Tibial nerve (tissue), 4 donors: Measurements from ENCODE around the gene DESI2. TPM values are rescaled to one million over a fixed set of nuclear protein-coding genes. Genes with fewer than 3 reads are reported as not detected.
A peak's percentile ranks its signal among the peaks of the same experiment; 100 is the strongest.

Experiments
- DNase-seq, 2 donors: peaks; one replicate each; pipeline ENCODE4 v3.0.0-alpha.2; 2019; ENCODE audit warnings: low spot score in 2 of 2
- H3K27ac ChIP-seq, 4 donors: fragments of 200-600 bp; sonication (generic) in 3 of 4; one replicate each; pipeline ENCODE4 v1.5.1; 2017 to 2019; ENCODE audit warnings: mild to moderate bottlenecking in 1 of 4
- H3K27me3 ChIP-seq, 2 donors: fragments of 200-600 bp; sonication (generic) in 1 of 2; one replicate each; pipeline versions ENCODE4 v1.5.1 to v1.6.0; 2017 to 2019
- H3K36me3 ChIP-seq, 3 donors: fragments of 200-600 bp; sonication (generic); one replicate each; pipeline ENCODE4 v1.5.1; 2018 to 2019
- H3K4me1 ChIP-seq, 4 donors: fragments of 200-600 bp; sonication (generic) in 3 of 4; one replicate each; pipeline ENCODE4 v1.5.1; 2017 to 2019
- H3K4me3 ChIP-seq, 4 donors: fragments of 200-600 bp; sonication (generic) in 3 of 4; one replicate each; pipeline ENCODE4 v1.5.1; 2017 to 2019; ENCODE audit warnings: mild to moderate bottlenecking in 1 of 4, moderate library complexity in 1 of 4
- H3K9me3 ChIP-seq, 4 donors: fragments of 200-600 bp; sonication (generic) in 3 of 4; one replicate each; pipeline ENCODE4 v1.5.1; 2017 to 2019
- EP300 ChIP-seq, 2 donors: sonication (generic); formaldehyde crosslinking; IDR thresholded peaks; one replicate each; pipeline ENCODE4 v1.6.1; 2017; ENCODE audit warnings: antibody characterized with exemption in 2 of 2, mild to moderate bottlenecking in 1 of 2
- POLR2A ChIP-seq, 2 donors: fragments of 450-650 bp; IDR thresholded peaks; one replicate each; pipeline ENCODE4 v1.6.1; 2017; ENCODE audit warnings: antibody characterized with exemption in 2 of 2, mild to moderate bottlenecking in 2 of 2, moderate library complexity in 2 of 2
- WGBS, 2 donors: methylation state at CpG; one replicate each; pipeline ENCODE4 v1.1.5; 2018; 5-methylcytosine and 5-hydroxymethylcytosine counted together
- total RNA-seq, 4 donors: library from RNA; depleted of rRNA; stranded (reverse); fragments of >200 nt; gene quantifications; one replicate each; pipeline ENCODE4 v1.1.0, GENCODE V29; 2016
- TF ChIP-seq, protein P1 (sequence below), 5 experiments: fragments of 200-600 bp in 3 of 5; fragments of 450-650 bp in 2 of 5; sonication (generic) in 3 of 5; IDR thresholded peaks; one replicate each; pipeline ENCODE4 v1.5.1; 2016 to 2019; ENCODE audit warnings: antibody characterized with exemption in 5 of 5, mild to moderate bottlenecking in 3 of 5, moderate library complexity in 2 of 5

Gene DESI2
- total RNA-seq, 4 donors from 2014 or later, result 18.8 to 25.5 (median 23.1) TPM

DNA sequence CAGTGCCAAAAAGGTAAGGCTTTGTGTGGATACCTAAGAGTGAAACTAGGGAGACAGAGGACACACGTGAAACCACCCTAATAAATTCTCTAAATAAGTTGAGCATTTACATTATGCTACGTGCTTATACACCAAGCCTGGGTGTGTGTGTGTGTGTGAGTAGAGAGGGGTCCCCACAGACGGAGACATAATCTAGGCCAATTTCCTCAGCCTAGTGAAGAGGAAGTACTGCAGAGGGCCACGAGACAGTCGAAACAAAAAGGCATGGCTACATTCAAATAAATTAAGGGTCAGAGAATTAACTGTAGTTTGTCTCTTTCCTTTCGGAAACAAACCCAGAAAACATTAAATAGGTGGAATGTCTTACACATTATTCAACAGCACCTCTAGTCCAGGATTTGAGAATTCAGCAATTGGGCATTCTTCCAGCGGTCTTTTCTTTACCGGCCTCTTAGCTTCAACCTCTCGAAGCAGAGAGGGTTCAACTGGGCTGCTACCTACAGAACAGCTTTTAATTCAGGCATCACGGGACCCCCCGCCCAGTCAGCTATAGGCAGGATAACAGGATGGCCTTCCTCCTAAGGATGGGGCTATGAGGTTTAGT is 75.0 kb downstream of the DESI2 start:
- TF ChIP-seq EP300 (IDR thresholded peaks at IDR 0.05), result no peak
- TF ChIP-seq, protein P1, sequence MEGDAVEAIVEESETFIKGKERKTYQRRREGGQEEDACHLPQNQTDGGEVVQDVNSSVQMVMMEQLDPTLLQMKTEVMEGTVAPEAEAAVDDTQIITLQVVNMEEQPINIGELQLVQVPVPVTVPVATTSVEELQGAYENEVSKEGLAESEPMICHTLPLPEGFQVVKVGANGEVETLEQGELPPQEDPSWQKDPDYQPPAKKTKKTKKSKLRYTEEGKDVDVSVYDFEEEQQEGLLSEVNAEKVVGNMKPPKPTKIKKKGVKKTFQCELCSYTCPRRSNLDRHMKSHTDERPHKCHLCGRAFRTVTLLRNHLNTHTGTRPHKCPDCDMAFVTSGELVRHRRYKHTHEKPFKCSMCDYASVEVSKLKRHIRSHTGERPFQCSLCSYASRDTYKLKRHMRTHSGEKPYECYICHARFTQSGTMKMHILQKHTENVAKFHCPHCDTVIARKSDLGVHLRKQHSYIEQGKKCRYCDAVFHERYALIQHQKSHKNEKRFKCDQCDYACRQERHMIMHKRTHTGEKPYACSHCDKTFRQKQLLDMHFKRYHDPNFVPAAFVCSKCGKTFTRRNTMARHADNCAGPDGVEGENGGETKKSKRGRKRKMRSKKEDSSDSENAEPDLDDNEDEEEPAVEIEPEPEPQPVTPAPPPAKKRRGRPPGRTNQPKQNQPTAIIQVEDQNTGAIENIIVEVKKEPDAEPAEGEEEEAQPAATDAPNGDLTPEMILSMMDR (IDR thresholded peaks at IDR 0.05), result no peak
- TF ChIP-seq POLR2A (IDR thresholded peaks at IDR 0.05), result no peak
- Histone ChIP-seq H3K9me3 (no peaks in the 10 kb centered on the region), H3K27me3 (no peaks in the 10 kb centered on the region), H3K4me1 (peaks cover 0 to 8% (median 2%) of the 10 kb centered on the region in 4 donors), H3K4me3 (no peak overlapping the region), H3K36me3 (no peaks in the 10 kb centered on the region), H3K27ac (no peak overlapping the region)
- WGBS, 2 donors, result 83 to 88% methylated on average over 11 of the region's 11 CpGs
- no peak for DNase-seq

DNA sequence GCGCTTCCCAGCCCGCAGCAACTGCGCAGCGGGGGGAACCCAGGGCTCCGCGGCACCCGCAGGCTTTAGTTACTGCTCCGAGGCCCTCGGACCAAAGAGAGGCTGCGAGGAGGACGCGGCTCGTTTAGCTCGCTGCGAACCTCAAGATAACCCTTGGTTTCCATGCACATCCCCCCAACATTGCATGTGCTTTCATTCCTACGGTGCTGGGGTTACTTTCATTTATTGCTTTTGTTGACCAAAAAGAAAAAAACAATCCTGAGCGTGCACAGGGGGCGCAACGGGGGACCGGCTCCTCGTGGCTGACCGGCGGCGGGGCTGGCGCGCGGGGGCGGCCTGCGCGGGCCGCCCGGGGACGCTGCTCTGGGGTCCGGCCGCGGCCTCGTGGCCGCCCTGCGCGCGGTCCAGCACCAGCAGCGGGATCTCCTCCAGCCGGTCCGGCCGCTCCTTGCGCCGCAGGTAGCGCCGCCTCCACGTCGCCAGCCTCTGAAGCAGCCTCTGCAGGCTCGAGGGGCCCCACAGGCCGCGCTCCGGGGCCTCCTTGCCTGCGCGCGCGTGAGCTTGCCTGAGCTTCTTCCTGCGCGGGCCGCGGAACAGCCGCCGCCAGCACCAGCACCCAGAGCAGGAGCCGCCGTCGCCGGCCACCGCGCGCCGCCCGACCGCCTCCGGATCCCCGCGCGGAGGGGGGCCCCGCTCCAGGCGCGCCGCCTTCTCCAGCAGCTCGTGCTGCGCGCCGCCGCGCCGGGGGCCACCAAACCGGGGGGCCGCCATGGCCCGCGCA is 77.4 kb downstream of the DESI2 start:
- no peak for TF ChIP-seq POLR2A (IDR thresholded peaks at IDR 0.05)
- TF ChIP-seq, protein P1 (IDR thresholded peaks at IDR 0.05), result peak in 1 of 5 experiments; percentile 11
- no peak for TF ChIP-seq EP300 (IDR thresholded peaks at IDR 0.05)
- DNase-seq, result no peak

DNA sequence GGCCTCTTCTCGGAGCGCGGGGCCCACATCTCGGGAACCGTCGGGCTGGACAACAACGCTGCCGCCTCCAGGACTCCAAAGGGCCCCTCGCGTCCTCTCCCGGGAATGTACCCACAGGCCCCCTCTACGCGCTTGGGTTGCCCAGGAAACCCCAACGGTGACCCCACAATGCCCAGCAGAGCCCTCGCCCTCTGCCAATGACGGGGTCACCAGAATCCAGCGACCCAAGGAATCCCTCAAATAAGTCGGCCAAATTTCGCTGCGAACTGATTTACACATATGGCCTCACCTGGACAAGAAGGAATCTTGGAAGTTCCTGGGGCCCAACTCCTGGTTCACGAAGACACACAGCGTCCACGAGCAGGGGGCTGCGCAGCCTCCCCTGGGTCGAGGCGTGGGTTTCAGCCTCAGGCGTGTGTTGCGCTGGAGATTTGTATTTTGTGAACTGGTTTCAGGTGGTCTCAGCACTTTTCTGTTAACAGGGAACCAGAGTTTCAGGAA is 78.1 kb downstream of the DESI2 start:
- 45 to 64% methylated on average over 19 to 28 of the region's 28 CpGs for WGBS, 2 donors
- H3K4me1 ChIP-seq, result peaks cover 0 to 8% (median 2%) of the 10 kb centered on the region in 4 donors

More for the DNA sequence above, 77.4 kb downstream of the DESI2 start:
- H3K36me3 ChIP-seq, result no peaks in the 10 kb centered on the region
- peaks cover 0 to 8% (median 2%) of the 10 kb centered on the region in 4 donors for H3K4me1 ChIP-seq
- H3K27ac ChIP-seq, result peak overlapping the region in 1 of 4 donors; percentile 54
- no peaks in the 10 kb centered on the region for H3K27me3 ChIP-seq
- peak overlapping the region; percentile 36 to 73 (median 52) for H3K4me3 ChIP-seq
- peaks cover 0 to 7% (median 0%) of the 10 kb centered on the region in 4 donors for H3K9me3 ChIP-seq
- 0 to 1% methylated on average over 66 to 70 of the region's 94 CpGs for WGBS, 2 donors

DNA sequence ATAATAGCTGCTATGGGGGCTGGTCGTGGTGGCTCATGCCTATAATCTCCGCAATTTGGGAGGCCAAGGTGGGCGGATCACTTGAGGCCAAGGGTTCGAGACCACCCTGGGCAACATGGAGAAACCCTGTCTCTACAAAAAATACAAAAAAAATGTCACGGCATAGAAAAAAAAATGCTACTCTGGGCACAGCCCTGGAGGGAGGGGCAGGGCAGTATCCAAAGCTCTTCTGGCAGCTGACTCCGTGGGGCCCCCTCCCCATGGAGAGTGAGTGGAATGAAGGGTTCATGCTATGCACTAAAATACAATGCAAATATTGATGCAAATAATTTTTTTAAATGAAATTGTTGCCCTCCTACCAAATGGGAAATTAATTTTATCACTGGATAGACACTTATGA is 78.7 kb downstream of the DESI2 start:
- TF ChIP-seq POLR2A (IDR thresholded peaks at IDR 0.05) (no peak), EP300 (IDR thresholded peaks at IDR 0.05) (no peak)
- TF ChIP-seq, protein P1 (IDR thresholded peaks at IDR 0.05), result no peak
- no peak for DNase-seq
- WGBS, 2 donors, result 92 to 93% methylated on average over 6 of the region's 6 CpGs
- no peaks in the 10 kb centered on the region for H3K36me3 ChIP-seq
- no peak overlapping the region for H3K27ac ChIP-seq
- peaks cover 0 to 13% (median 0%) of the 10 kb centered on the region in 4 donors for H3K9me3 ChIP-seq
- peaks cover 0 to 8% (median 2%) of the 10 kb centered on the region in 4 donors for H3K4me1 ChIP-seq
- no peak overlapping the region for H3K4me3 ChIP-seq
- no peaks in the 10 kb centered on the region for H3K27me3 ChIP-seq

More for the DNA sequence above, 78.1 kb downstream of the DESI2 start:
- peak overlapping the region in 3 of 4 donors; percentile 36 to 73 (median 59) for H3K4me3 ChIP-seq
- peak overlapping the region in 1 of 4 donors; percentile 54 for H3K27ac ChIP-seq
- no peaks in the 10 kb centered on the region for H3K36me3 ChIP-seq
- TF ChIP-seq POLR2A (IDR thresholded peaks at IDR 0.05) (no peak), EP300 (IDR thresholded peaks at IDR 0.05) (no peak)
- TF ChIP-seq, protein P1 (IDR thresholded peaks at IDR 0.05), result no peak
- no peaks in the 10 kb centered on the region for H3K27me3 ChIP-seq
- H3K9me3 ChIP-seq, result peaks cover 0 to 13% (median 0%) of the 10 kb centered on the region in 4 donors
- no peak for DNase-seq
